HepG2 (cell line): Measurements from ENCODE around the gene ABCA3. TPM values are rescaled to one million over a fixed set of nuclear protein-coding genes. Genes with fewer than 3 reads are reported as not detected.

Experiments used
- CEBPG ChIP-seq: IDR thresholded peaks from 2 replicates; pipeline ENCODE4 v1.6.1; 2016
- FIP1L1 ChIP-seq: fragments of 200-400 bp; formaldehyde crosslinking; IDR thresholded peaks from 2 replicates; pipeline ENCODE4 v1.6.1; 2018; ENCODE audit warnings: low read depth, mild to moderate bottlenecking, low read length, moderate library complexity, borderline replicate concordance; ENCODE audit not compliant: insufficient read depth
- GRHL1 ChIP-seq: sonication (generic); formaldehyde crosslinking; conservative IDR thresholded peaks from 2 replicates; pipeline ENCODE4 v1.8.0; 2022; ENCODE audit warnings: missing genetic modification reagents
- HDAC1 ChIP-seq: sonication (generic); formaldehyde crosslinking; IDR thresholded peaks from 2 replicates; pipeline ENCODE4 v1.5.1; 2020; ENCODE audit warnings: mild to moderate bottlenecking, missing genetic modification reagents
- HES4 ChIP-seq: sonication (generic); formaldehyde crosslinking; IDR thresholded peaks from 2 replicates; pipeline ENCODE4 v1.9.0; 2021; ENCODE audit warnings: mild to moderate bottlenecking, missing genetic modification reagents, borderline replicate concordance
- JUND ChIP-seq: sonication (generic); formaldehyde crosslinking; IDR thresholded peaks from 2 replicates; pipeline ENCODE4 v1.8.0; 2022; ENCODE audit warnings: mild to moderate bottlenecking, missing genetic modification reagents
- NFE2 ChIP-seq: sonication (generic); formaldehyde crosslinking; IDR thresholded peaks from 2 replicates; pipeline ENCODE4 v1.4.0; 2020; ENCODE audit warnings: missing genetic modification reagents
- PRMT3 ChIP-seq: sonication (generic); formaldehyde crosslinking; IDR thresholded peaks from 2 replicates; pipeline ENCODE4 v1.8.1; 2022; ENCODE audit warnings: low read depth, mild to moderate bottlenecking, moderate library complexity, missing genetic modification reagents, borderline replicate concordance
- REPIN1 ChIP-seq: sonication (generic); formaldehyde crosslinking; IDR thresholded peaks from 2 replicates; pipeline ENCODE4 v1.8.0; 2022; ENCODE audit warnings: missing genetic modification reagents, low read depth, mild to moderate bottlenecking, borderline replicate concordance
- SSRP1 ChIP-seq: IDR thresholded peaks from 2 replicates; pipeline ENCODE4 v1.6.1; 2016; ENCODE audit warnings: control low read depth
- TAF1 ChIP-seq: sonication (generic); formaldehyde crosslinking; IDR thresholded peaks from 2 replicates; pipeline ENCODE4 v1.4.0; 2020; ENCODE audit warnings: missing genetic modification reagents
- TARDBP ChIP-seq: sonication (generic); formaldehyde crosslinking; IDR thresholded peaks from 2 replicates; pipeline ENCODE4 v1.8.0; 2022; ENCODE audit warnings: mild to moderate bottlenecking, missing genetic modification reagents
- TGIF2 ChIP-seq: IDR thresholded peaks from 2 replicates; pipeline ENCODE4 v1.6.1; 2016; ENCODE audit warnings: control low read depth, missing compliant biosample characterization
- TRIM22 ChIP-seq: fragments of 450-650 bp; IDR thresholded peaks from 2 replicates; pipeline ENCODE4 v1.6.1; 2017
- ZFP62 ChIP-seq: sonication (generic); formaldehyde crosslinking; IDR thresholded peaks from 2 replicates; pipeline ENCODE4 v1.4.0; 2020; ENCODE audit warnings: missing genetic modification reagents
- ZNF335 ChIP-seq: sonication (generic); formaldehyde crosslinking; IDR thresholded peaks from 2 replicates; pipeline ENCODE4 v1.4.0; 2020; ENCODE audit warnings: missing genetic modification reagents
- ZNF441 ChIP-seq: sonication (generic); formaldehyde crosslinking; IDR thresholded peaks from 2 replicates; pipeline ENCODE4 v1.7.0; 2021; ENCODE audit warnings: missing genetic modification reagents, borderline replicate concordance
- ZNF546 ChIP-seq: sonication (generic); formaldehyde crosslinking; conservative IDR thresholded peaks from 2 replicates; pipeline ENCODE4 v1.8.1; 2023; ENCODE audit warnings: mild to moderate bottlenecking, missing genetic modification reagents
- ZNF580 ChIP-seq: IDR thresholded peaks from 2 replicates; pipeline ENCODE4 v1.6.1; 2016; ENCODE audit warnings: low read depth, borderline replicate concordance
- ZNF687 ChIP-seq: sonication (generic); formaldehyde crosslinking; IDR thresholded peaks from 2 replicates; pipeline ENCODE4 v1.5.1; 2020; ENCODE audit warnings: mild to moderate bottlenecking, missing genetic modification reagents, moderate library complexity
- ZNF839 ChIP-seq: sonication (generic); formaldehyde crosslinking; IDR thresholded peaks from 2 replicates; pipeline ENCODE4 v1.4.0; 2020; ENCODE audit warnings: missing genetic modification reagents, mild to moderate bottlenecking, borderline replicate concordance
- polyA plus RNA-seq, 8 experiments: library from polyadenylated mRNA; depleted of rRNA in 3 of 8; stranded (reverse) in 7 of 8; unstranded in 1 of 8; fragments of >200 nt; fragmentation: Illumina TruSeq in 4 of 8; extraction: Trizol in 4 of 8; gene quantifications; 2 replicates each; pipeline versions ENCODE4 v1.2.1 to v1.2.3, GENCODE V29; 2011 to 2016; ENCODE audit warnings: low read depth in 4 of 8, missing spikeins in 1 of 8, mixed read lengths in 1 of 8; ENCODE audit not compliant: insufficient read depth in 1 of 8
- total RNA-seq, 5 experiments: library from RNA; depleted of rRNA; stranded (reverse); fragments of >200 nt; fragmentation: Illumina TruSeq; extraction: Trizol; gene quantifications; 2 replicates each; pipeline ENCODE4 v1.2.3, GENCODE V29; 2016; ENCODE audit warnings: low read depth in 1 of 5
- TF ChIP-seq, protein P1 (sequence below): sonication (generic); formaldehyde crosslinking; IDR thresholded peaks from 2 replicates; pipeline ENCODE4 v1.8.0; 2022; ENCODE audit warnings: low read depth, missing genetic modification reagents

ABCA3 gene
- total and polyA plus RNA-seq, 2 of the 13 experiments (the other 11 are each of a cell fraction or from before 2014, with no cell fraction given), result 0.60 to 1.5 TPM

- TF ChIP-seq ZNF687, result peak; percentile 55
- TF ChIP-seq TARDBP (CRISPR knock-in tag), result no peak
- TF ChIP-seq GRHL1 (CRISPR knock-in tag), result no peak
- TF ChIP-seq ZNF441 (CRISPR knock-in tag), result no peak
- TF ChIP-seq CEBPG (CRISPR knock-in tag), result no peak
- no peak for TF ChIP-seq SSRP1
- TF ChIP-seq FIP1L1, result no peak
- no peak for TF ChIP-seq ZNF580
- TF ChIP-seq ZNF546 (CRISPR knock-in tag), result no peak
- TF ChIP-seq ZNF335, result no peak
- no peak for TF ChIP-seq TRIM22
- TF ChIP-seq REPIN1 (CRISPR knock-in tag), result no peak
- no peak for TF ChIP-seq HES4 (CRISPR knock-in tag)
- no peak for TF ChIP-seq ZNF839 (CRISPR knock-in tag)
- no peak for TF ChIP-seq PRMT3 (CRISPR knock-in tag)
- no peak for TF ChIP-seq ZFP62 (CRISPR knock-in tag)
- TF ChIP-seq TGIF2 (CRISPR knock-in tag), result no peak
- TF ChIP-seq, protein P1, sequence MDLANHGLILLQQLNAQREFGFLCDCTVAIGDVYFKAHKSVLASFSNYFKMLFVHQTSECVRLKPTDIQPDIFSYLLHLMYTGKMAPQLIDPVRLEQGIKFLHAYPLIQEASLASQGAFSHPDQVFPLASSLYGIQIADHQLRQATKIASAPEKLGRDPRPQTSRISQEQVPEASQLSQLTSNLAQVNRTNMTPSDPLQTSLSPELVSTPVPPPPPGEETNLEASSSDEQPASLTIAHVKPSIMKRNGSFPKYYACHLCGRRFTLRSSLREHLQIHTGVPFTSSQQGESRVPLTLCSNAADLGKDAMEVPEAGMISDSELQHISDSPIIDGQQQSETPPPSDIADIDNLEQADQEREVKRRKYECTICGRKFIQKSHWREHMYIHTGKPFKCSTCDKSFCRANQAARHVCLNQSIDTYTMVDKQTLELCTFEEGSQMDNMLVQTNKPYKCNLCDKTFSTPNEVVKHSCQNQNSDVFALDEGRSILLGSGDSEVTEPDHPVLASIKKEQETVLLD (CRISPR knock-in tag), result no peak
- no peak for TF ChIP-seq TAF1 (CRISPR knock-in tag)
- TF ChIP-seq NFE2, result no peak
- no peak for TF ChIP-seq JUND
- no peak for TF ChIP-seq HDAC1 (CRISPR knock-in tag)
Measured at GRCh38 chr16:2296661-2297505, 43.6 kb downstream of the ABCA3 start (continued).
